ENCODE results near the gene STK32C.

Gene STK32C

GRCh38 chr10:132197271-132198067 is 110.3 kb downstream of the STK32C start:
- ATAC-seq = no peak
- TF ChIP-seq GLIS3 (CRISPR knock-in tag; IDR thresholded peaks at IDR 0.05) (no peak), ARNTL (CRISPR knock-in tag; IDR thresholded peaks at IDR 0.05; ENCODE audit: borderline replicate concordance, low read depth) (no peak), ZNF70 (CRISPR knock-in tag; IDR thresholded peaks at IDR 0.05) (no peak), TSHZ2 (CRISPR knock-in tag; IDR thresholded peaks at IDR 0.05) (no peak), ZNF8 (CRISPR knock-in tag; IDR thresholded peaks at IDR 0.05) (no peak), TCF4 (CRISPR knock-in tag; IDR thresholded peaks at IDR 0.05; ENCODE audit: borderline replicate concordance) (no peak), ISL1 (CRISPR knock-in tag; IDR thresholded peaks at IDR 0.05) (no peak), ESRRG (CRISPR knock-in tag; IDR thresholded peaks at IDR 0.05) (no peak), BACH2 (CRISPR knock-in tag; IDR thresholded peaks at IDR 0.05; ENCODE audit: borderline replicate concordance) (no peak), ZFP30 (CRISPR knock-in tag; IDR thresholded peaks at IDR 0.05) (no peak), RARB (CRISPR knock-in tag; IDR thresholded peaks at IDR 0.05) (no peak), TOX (CRISPR knock-in tag; IDR thresholded peaks at IDR 0.05; ENCODE audit: borderline replicate concordance) (no peak), PPARA (CRISPR knock-in tag; IDR thresholded peaks at IDR 0.05; ENCODE audit: borderline replicate concordance) (no peak), CSDC2 (CRISPR knock-in tag; IDR thresholded peaks at IDR 0.05) (no peak)

GRCh38 chr10:132196178-132197113 is 111.3 kb downstream of the STK32C start:
- TF ChIP-seq GLIS3 (CRISPR knock-in tag; IDR thresholded peaks at IDR 0.05) (no peak), BACH2 (CRISPR knock-in tag; IDR thresholded peaks at IDR 0.05; ENCODE audit: borderline replicate concordance) (no peak)
- ATAC-seq = no peak

GRCh38 chr10:132195366-132196075 is 112.2 kb downstream of the STK32C start:
- TF ChIP-seq TSHZ2 (CRISPR knock-in tag; IDR thresholded peaks at IDR 0.05) = no peak
- no peak for TF ChIP-seq ZC3H10 (CRISPR knock-in tag; IDR thresholded peaks at IDR 0.05)
- TF ChIP-seq CSDC2 (CRISPR knock-in tag; IDR thresholded peaks at IDR 0.05) = no peak
- no peak for TF ChIP-seq TOX (CRISPR knock-in tag; IDR thresholded peaks at IDR 0.05; ENCODE audit: borderline replicate concordance)
- no peak for TF ChIP-seq OSR1 (CRISPR knock-in tag; IDR thresholded peaks at IDR 0.05)
- TF ChIP-seq PPARA (CRISPR knock-in tag; IDR thresholded peaks at IDR 0.05; ENCODE audit: borderline replicate concordance) = no peak
- TF ChIP-seq BACH2 (CRISPR knock-in tag; IDR thresholded peaks at IDR 0.05; ENCODE audit: borderline replicate concordance) = no peak
- no peak for TF ChIP-seq CSRNP3 (CRISPR knock-in tag; IDR thresholded peaks at IDR 0.05)
- no peak for TF ChIP-seq SNAI2 (CRISPR knock-in tag; IDR thresholded peaks at IDR 0.05)
- TF ChIP-seq GLIS3 (CRISPR knock-in tag; IDR thresholded peaks at IDR 0.05) = no peak
- no peak for TF ChIP-seq ZNF8 (CRISPR knock-in tag; IDR thresholded peaks at IDR 0.05)
- ATAC-seq = no peak

Data from SK-N-SH treated with all-trans-retinoic acid at 6 μM for 48 hours (cell line).